ENCODE results near the gene WDR90. TPM values are rescaled to one million over a fixed set of nuclear protein-coding genes. Genes with fewer than 3 reads are reported as not detected.

The WDR90 gene
- total RNA-seq, 4 donors from 2014 or later, result 18.2 to 79.3 (median 46.9) TPM

- H3K36me3 ChIP-seq, result no peaks in the 10 kb centered on the region
These were observed 24.6 kb upstream of the WDR90 start for GRCh38 chr16:624526-625070.

GRCh38 chr16:625117-625976 is 23.8 kb upstream of the WDR90 start:
- intact Hi-C loops (cut with DNase I; ENCODE audit: low total_unique reads), result no loop called here
- DNase-seq, result peak in 1 of 2 donors; percentile 25
- H3K36me3 ChIP-seq, result no peaks in the 10 kb centered on the region

More at GRCh38 chr16:624526-625070, 24.6 kb upstream of the WDR90 start:
- H3K4me1 ChIP-seq, result peaks cover 0 to 5% of the 10 kb centered on the region in 2 donors
- no peaks in the 10 kb centered on the region for H3K9me3 ChIP-seq
- no peaks in the 10 kb centered on the region for H3K27me3 ChIP-seq
- DNase-seq, result no peak
- no peak for TF ChIP-seq POLR2A (IDR thresholded peaks at IDR 0.05)
- TF ChIP-seq, protein P1, sequence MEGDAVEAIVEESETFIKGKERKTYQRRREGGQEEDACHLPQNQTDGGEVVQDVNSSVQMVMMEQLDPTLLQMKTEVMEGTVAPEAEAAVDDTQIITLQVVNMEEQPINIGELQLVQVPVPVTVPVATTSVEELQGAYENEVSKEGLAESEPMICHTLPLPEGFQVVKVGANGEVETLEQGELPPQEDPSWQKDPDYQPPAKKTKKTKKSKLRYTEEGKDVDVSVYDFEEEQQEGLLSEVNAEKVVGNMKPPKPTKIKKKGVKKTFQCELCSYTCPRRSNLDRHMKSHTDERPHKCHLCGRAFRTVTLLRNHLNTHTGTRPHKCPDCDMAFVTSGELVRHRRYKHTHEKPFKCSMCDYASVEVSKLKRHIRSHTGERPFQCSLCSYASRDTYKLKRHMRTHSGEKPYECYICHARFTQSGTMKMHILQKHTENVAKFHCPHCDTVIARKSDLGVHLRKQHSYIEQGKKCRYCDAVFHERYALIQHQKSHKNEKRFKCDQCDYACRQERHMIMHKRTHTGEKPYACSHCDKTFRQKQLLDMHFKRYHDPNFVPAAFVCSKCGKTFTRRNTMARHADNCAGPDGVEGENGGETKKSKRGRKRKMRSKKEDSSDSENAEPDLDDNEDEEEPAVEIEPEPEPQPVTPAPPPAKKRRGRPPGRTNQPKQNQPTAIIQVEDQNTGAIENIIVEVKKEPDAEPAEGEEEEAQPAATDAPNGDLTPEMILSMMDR (IDR thresholded peaks at IDR 0.05), result no peak
- no peak overlapping the region for H3K4me3 ChIP-seq
- peak overlapping the region in 1 of 2 donors; percentile 93 for H3K27ac ChIP-seq
- intact Hi-C loops (cut with DNase I; ENCODE audit: low total_unique reads), result no loop called here

DNA sequence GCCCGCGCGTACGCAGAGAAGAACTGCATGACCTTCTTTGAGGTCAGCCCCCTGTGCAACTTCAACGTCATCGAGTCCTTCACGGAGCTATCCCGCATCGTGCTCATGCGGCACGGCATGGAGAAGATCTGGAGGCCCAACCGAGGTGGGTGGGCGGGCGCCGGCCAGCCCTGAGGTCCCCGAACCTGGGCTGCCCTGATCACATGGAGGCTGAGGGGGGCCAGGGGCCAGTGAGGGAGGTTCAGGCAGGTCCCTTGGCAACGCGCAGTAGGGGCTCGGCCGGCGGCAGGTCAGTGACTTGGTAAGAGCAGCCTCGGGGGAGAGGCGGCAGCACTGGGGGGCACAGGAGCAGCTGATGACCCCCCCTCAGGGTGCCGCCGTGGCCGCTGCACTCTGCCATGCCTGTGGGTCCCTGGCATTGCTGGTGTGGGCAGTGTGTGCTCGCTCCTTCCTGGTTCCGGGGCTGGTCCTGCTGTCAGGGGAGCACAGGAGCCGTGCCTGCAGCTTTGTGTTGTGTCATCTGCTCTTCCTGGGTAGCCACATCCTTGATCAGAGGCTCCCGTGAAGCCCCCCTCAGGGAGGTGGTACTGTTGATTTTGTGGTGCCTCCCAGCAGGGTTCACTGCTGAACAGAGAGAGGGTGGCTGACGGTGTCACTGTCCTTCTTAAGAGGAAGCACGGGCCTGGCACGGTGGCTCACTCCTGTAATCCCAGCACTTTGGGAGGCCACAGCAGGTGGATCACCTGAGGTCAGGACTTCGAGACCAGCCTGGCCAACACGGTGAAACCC is 23.0 kb upstream of the WDR90 start:
- intact Hi-C loops (cut with DNase I; ENCODE audit: low total_unique reads), result no loop called here
- Histone ChIP-seq H3K4me1 (peaks cover 0 to 11% of the 10 kb centered on the region in 2 donors), H3K9me3 (no peaks in the 10 kb centered on the region), H3K27ac (peak overlapping the region; percentile 89 to 93), H3K4me3 (no peak overlapping the region), H3K27me3 (no peaks in the 10 kb centered on the region), H3K36me3 (no peaks in the 10 kb centered on the region)
- DNase-seq, result peak in 1 of 2 donors; percentile 30
- TF ChIP-seq POLR2A (IDR thresholded peaks at IDR 0.05), result no peak
- TF ChIP-seq, protein P1 (IDR thresholded peaks at IDR 0.05), result no peak

More at GRCh38 chr16:625117-625976, 23.8 kb upstream of the WDR90 start:
- peak overlapping the region; percentile 89 to 93 for H3K27ac ChIP-seq
- no peak overlapping the region for H3K4me3 ChIP-seq
- TF ChIP-seq POLR2A (IDR thresholded peaks at IDR 0.05), result no peak
- TF ChIP-seq, protein P1 (IDR thresholded peaks at IDR 0.05), result no peak
- H3K9me3 ChIP-seq, result no peaks in the 10 kb centered on the region
- H3K4me1 ChIP-seq, result peaks cover 0 to 5% of the 10 kb centered on the region in 2 donors
- H3K27me3 ChIP-seq, result no peaks in the 10 kb centered on the region

DNA sequence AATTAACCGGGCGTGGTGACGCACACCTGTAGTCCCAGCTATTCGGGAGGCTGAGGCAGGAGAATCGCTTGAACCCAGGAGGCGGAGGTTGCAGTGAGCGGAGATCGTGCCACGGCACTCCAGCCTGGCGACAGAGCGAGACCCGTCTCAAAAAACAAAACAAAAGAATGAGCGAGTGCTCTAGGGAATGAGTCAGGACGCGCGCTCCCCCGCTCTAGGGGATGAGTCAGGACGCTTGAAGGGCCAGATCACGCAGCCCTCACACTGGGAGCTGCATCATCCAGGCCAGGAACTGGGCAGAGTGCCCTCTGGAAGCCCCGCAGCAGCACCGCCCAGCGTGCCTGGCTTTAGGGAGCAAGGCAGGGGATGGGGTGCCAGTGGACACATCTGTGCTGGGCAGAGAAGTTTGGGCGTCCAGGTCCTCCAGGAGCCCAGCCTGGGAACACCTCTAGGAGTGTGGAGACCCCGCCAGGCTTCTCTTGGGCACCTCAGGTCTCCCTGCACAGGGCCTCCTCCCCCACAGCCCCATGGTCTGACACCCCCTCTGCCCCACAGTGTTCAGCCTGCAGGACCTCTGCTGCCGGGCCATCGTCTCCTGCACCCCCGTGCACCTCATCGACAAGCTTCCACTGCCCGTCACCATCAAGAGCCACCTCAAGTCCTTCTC is 22.2 kb upstream of the WDR90 start:
- Histone ChIP-seq H3K27ac (peak overlapping the region; percentile 89 to 93), H3K9me3 (no peaks in the 10 kb centered on the region), H3K27me3 (no peaks in the 10 kb centered on the region), H3K4me1 (peaks cover 0 to 13% of the 10 kb centered on the region in 2 donors), H3K36me3 (no peaks in the 10 kb centered on the region), H3K4me3 (no peak overlapping the region)
- intact Hi-C loops (cut with DNase I; ENCODE audit: low total_unique reads), result no loop called here
- DNase-seq, result peak; percentile 89 to 94
- no peak for TF ChIP-seq POLR2A (IDR thresholded peaks at IDR 0.05)
- TF ChIP-seq, protein P1 (IDR thresholded peaks at IDR 0.05), result no peak

All from uterus (tissue), 4 donors.